H7 (cell line): ENCODE data around the gene XG. TPM values are rescaled to one million over a fixed set of nuclear protein-coding genes. Genes with fewer than 3 reads are reported as not detected.
A peak's percentile ranks its signal among the peaks of the same experiment; 100 is the strongest.

Experiments
- DNase-seq: peaks from one replicate; pipeline ENCODE4 v3.0.0; 2012
- H3K27me3 ChIP-seq: 2 replicates; pipeline ENCODE4 v1.6.0; 2011; ENCODE audit warnings: mild to moderate bottlenecking, low read length; ENCODE audit not compliant: control insufficient read depth, insufficient read depth
- H3K36me3 ChIP-seq: replicated peaks from 2 replicates; pipeline ENCODE4 v1.5.1; 2011; ENCODE audit warnings: low read length; ENCODE audit not compliant: control insufficient read depth, insufficient read depth
- H3K4me3 ChIP-seq: 2 replicates; pipeline ENCODE4 v1.5.1; 2011; ENCODE audit warnings: low read depth, mild to moderate bottlenecking, control low read depth, low read length, moderate library complexity; ENCODE audit not compliant: insufficient read depth
- total RNA-seq: library from RNA; depleted of rRNA; stranded (reverse); fragments of >200 nt; shearing (Covaris generic); gene quantifications from 2 replicates; pipeline ENCODE4 v1.2.3, GENCODE V29; 2014; rRNA removed

Gene XG
- total RNA-seq, 1 experiment from 2014 or later = 0.17 TPM

DNA sequence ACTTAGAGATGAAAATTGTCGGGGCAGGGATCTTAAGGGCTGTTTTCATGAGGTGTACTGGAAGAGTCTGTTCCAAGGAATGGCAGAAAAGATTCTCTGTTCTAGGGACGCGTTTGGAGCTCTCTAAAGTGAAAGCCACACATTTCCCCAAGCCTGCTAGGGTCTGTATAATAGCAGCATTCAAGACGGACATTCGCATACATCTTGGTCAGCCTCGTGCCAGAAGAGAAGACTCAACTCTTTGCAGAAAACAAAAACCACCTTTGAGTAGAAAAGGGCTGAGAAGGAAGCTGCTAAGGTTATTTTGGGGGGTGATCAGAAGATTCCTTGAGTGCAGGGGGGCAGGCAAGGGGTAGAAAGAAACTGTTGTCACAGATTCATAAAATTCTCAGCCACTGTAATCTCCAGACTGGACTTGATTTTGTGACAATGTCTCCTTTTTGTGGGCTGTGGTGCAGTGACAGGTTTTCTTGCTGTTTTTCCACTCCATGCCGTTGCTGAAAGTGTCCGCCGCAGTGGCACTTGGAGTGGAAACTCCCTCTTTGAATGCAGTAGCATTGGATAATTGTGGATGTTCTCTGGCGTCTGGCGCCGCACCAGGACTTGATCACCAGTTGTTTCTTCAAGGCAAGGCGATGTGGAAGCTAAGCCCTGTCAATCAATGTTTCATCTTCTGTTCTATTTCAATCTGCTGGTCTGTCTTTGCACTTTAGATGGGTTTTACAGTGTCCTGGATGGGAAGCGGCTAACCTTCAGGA lies 79.8 kb downstream of the XG start:
- Histone ChIP-seq H3K36me3 (peaks cover 3% of the 10 kb centered on the region), H3K27me3 (no peaks in the 10 kb centered on the region), H3K4me3 (no peak overlapping the region)
- no peak for DNase-seq

DNA sequence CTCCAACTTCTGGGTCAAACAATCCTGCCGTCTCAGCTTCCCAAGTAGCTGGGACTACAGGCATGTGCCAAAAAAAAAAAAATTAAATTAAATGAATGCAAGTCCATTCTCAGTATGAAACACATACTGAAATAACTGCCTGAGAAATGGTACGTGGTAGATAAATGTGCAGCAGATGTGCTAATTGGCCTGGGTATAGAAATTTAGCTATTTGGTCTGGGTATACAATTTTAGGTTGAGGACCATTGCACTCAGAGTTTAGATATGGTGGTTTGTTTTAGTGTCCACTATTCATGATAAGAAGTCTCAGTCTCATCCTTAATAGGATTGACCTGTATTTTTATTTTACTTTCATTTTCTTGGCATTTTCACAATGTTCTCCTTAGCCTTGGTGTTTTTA lies 86.1 kb downstream of the XG start:
- H3K27me3 ChIP-seq = no peaks in the 10 kb centered on the region
- DNase-seq = no peak
- no peak overlapping the region for H3K4me3 ChIP-seq
- H3K36me3 ChIP-seq = peaks cover 4% of the 10 kb centered on the region

DNA sequence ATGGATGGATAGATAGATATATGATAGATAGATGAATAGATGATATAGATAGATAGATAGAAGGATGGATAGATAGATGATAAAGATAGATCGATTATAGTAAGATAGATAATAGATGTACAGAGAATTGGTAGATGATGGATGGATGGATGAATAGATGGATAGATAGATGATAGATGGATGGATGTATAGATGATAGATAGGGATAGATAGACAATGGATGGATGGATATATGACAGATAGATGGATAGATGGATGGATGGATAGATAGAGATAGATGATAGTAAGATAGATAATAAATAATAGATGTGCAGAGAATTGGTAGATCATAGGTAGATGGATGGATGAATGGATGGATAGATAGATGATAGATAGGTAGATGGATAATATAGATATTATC lies 89.1 kb downstream of the XG start:
- no peak for DNase-seq
- H3K36me3 ChIP-seq = peaks cover 2% of the 10 kb centered on the region
- H3K27me3 ChIP-seq = no peaks in the 10 kb centered on the region
- H3K4me3 ChIP-seq = no peak overlapping the region

DNA sequence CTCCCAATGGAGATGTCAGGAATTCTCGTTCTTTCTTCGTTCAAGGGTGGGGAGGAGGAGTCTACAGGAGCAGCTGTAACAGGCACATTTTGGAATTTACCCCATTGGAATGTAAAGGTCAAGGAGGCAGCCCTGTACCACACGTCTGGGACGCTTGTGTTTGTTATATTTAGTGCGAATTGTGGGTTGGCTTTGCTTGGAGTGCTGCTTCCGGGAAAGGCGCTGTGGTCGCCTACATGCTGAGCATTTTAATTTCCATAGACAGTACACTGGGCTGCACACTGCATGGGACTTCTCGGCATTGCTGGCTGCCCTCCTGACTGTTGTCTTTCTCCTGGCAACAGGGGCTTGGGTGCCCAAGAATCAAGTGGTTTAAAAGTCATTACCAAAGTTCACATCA lies 89.7 kb downstream of the XG start:
- H3K27me3 ChIP-seq = no peaks in the 10 kb centered on the region
- H3K4me3 ChIP-seq = no peak overlapping the region
- no peak for DNase-seq
- peaks cover 2% of the 10 kb centered on the region for H3K36me3 ChIP-seq

DNA sequence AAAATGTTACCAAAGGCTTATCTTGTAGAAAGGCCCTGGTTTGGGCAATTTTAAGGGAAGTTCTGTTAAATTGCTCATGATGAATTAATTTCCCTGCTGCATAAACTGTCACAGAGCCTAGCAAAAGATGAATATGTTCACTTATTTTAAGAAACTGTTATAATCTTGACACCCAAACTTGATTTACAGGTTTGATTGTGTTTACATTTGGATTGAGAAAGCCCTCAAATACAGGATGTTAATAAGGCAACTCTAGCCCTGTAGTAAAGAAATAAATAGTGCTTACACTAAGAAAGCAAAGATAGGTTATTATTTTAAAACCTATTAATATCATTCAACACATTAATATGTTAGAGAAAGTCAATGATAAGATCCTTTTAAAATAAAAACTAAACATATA lies 95.2 kb downstream of the XG start:
- H3K4me3 ChIP-seq = no peak overlapping the region
- DNase-seq = no peak
- H3K36me3 ChIP-seq = no peaks in the 10 kb centered on the region; the same call in 1 of the 2 replicates
- no peaks in the 10 kb centered on the region for H3K27me3 ChIP-seq

DNA sequence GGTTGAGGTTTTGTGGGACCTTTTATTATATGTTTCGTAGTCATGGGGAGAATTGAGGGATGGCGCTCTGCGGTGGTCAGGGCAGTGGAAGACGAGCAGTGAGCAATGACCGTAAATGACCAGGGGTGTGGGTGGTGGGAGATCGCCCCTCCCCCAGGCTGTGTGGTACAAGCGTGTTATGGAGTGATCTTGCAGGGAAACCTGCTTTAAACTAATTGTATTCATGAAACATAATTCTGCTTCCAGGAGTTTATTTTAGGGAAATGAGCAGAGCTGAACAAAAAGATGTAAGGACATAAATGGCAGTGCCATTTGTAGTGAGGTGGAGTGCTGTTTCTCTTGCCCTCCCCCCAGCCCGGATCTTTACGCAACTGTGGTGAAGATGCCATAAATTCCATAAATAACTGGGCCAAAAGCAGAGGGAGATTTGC lies 97.0 kb downstream of the XG start:
- Histone ChIP-seq H3K27me3 (no peaks in the 10 kb centered on the region), H3K36me3 (peaks cover 3% of the 10 kb centered on the region), H3K4me3 (no peak overlapping the region)
- no peak for DNase-seq

DNA sequence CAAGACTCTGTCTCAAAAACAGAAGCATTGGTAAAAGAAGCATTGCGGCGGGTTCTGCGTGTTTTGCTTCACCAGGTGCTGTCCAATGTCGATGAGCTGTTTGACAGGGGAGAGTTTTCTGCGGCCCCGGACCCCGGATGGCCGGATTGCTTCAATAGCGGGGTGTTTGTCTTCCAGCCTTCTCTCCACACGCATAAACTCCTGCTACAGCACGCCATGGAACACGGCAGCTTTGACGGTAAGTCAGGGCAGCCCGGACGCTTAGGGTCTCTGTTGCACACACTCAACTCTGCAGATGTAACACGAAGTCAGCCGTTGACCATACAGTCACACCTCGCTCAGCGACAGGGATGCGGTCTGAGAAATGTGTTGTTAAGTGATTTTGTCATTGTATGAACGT lies 103.1 kb downstream of the XG start:
- H3K27me3 ChIP-seq = no peaks in the 10 kb centered on the region; the same call in 1 of the 2 replicates
- H3K4me3 ChIP-seq = no peak overlapping the region
- peaks cover 25% of the 10 kb centered on the region for H3K36me3 ChIP-seq
- DNase-seq = no peak

DNA sequence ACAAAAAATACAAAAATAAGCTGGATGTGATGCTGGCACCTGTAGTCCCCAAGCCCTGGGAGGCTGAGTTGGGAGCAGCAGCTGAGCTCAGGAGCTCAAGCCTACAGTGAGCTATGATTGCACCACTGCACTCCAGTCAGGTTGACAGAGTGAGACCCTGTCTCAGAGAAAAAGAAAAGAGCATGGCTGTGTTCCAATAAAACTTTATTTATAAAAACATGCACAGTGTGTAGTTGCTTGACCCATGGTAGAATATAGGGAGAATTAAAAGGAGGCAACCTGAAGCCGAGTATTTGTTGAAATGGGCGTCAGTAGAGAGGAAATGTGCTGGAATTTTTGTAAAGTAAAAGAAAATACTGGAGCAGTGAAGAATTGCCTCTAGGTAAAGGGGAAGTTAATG lies 103.9 kb downstream of the XG start:
- peaks cover 29% of the 10 kb centered on the region for H3K36me3 ChIP-seq
- H3K27me3 ChIP-seq = no peaks in the 10 kb centered on the region; the same call in 1 of the 2 replicates
- DNase-seq = no peak
- no peak overlapping the region for H3K4me3 ChIP-seq

DNA sequence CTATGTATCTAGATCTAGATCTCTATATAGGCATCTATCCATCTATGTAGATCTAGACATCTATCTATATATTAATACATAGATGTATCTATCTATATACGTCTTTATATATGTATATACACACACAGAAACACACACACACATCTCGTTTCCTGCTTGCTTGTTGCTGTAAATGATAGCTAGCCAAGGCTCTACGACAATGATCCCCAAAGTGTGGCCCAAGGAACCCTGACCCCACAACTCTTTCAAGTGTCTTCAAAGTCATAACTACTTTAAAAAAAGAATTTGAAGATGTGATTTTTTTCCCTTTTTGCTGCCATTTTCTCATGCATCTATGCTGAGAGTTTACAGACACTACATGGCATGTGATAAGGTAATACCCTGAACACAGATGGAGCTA lies 105.7 kb downstream of the XG start:
- Histone ChIP-seq H3K27me3 (no peaks in the 10 kb centered on the region; the same call in 1 of the 2 replicates), H3K4me3 (no peak overlapping the region), H3K36me3 (peaks cover 36% of the 10 kb centered on the region)
- DNase-seq = no peak

DNA sequence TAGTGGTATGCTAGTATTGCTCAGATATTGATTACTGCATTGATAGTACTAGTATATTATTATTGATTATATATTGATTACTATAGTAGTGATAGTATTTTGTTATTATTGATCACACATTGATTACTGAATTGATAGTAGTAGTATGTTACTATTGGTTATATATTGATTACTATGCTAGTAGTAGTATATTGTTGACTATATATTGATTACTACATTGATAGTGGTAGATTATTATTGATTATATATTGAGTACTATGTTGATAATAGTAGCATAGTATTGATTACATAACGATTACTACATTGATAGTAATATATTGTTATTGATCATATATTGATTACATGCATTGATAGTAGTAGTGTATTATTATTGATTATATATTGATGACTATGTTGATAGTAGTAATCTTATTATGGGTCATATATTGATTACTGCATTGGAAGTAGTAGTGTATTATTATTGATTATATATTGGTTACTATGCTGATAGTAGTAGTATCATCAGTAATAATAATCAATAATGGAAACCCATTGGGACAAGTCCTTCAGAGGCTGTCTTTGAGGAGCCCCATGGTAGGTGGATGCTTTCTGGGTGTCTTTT lies 107.5 kb downstream of the XG start:
- Histone ChIP-seq H3K36me3 (peaks cover 32% of the 10 kb centered on the region), H3K27me3 (no peaks in the 10 kb centered on the region; the same call in 1 of the 2 replicates), H3K4me3 (no peak overlapping the region)
- DNase-seq = no peak

DNA sequence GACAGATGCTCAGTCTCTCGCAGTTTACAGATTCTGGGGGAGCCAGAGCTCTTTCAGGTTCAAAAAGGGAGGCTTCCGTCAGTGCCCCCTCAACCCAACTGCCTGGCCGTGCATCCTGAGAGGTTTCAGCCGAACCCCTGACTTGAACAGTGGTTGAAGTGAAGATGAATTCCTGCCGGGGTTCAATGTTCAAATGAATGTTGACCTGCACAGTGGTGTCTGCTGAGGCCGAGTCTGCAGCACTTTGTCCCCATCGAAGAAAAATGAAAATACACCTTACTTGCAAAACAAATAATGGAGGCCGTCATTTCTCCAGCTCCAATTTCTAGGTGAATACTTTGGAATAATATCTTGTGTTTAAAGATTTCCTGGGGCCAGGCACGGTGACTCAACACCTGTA lies 110.6 kb downstream of the XG start:
- H3K27me3 ChIP-seq = no peaks in the 10 kb centered on the region
- DNase-seq = no peak
- H3K4me3 ChIP-seq = no peak overlapping the region
- peaks cover 24% of the 10 kb centered on the region for H3K36me3 ChIP-seq

DNA sequence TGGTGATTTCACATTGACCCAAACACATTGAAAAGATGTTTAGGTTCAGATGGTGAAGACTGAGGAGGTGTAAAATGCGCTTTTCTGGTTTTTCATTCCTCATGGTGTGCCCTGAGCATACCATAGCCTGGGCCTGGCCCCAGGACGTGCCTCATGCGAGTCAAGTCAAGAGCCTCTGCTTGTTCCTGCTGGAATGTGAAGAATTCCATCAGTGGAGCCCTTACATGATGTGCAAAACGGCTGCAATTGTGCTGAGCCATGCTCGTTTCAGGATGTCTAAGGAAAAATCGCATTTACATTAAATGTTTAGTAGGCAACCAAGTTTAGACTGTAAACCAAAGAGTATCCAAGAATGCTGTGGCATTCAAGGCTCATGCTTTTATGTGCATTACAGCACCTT lies 111.8 kb downstream of the XG start:
- DNase-seq = peak; percentile 55
- Histone ChIP-seq H3K4me3 (no peak overlapping the region), H3K36me3 (peaks cover 23% of the 10 kb centered on the region), H3K27me3 (no peaks in the 10 kb centered on the region)

Other genes starting within 250 kb of the XG start
- 112 and 125 TPM in 2 replicates for gene CD99, start 60.7 kb upstream of the XG start, total RNA-seq
- gene GYG2, start 76.9 kb downstream of the XG start, total RNA-seq = 36.7 and 40.5 TPM in 2 replicates
- gene ARSD, start 177.3 kb downstream of the XG start, total RNA-seq = 4.5 and 8.1 TPM in 2 replicates